ENCODE measurements around the gene HPCA.

HPCA gene

DNA sequence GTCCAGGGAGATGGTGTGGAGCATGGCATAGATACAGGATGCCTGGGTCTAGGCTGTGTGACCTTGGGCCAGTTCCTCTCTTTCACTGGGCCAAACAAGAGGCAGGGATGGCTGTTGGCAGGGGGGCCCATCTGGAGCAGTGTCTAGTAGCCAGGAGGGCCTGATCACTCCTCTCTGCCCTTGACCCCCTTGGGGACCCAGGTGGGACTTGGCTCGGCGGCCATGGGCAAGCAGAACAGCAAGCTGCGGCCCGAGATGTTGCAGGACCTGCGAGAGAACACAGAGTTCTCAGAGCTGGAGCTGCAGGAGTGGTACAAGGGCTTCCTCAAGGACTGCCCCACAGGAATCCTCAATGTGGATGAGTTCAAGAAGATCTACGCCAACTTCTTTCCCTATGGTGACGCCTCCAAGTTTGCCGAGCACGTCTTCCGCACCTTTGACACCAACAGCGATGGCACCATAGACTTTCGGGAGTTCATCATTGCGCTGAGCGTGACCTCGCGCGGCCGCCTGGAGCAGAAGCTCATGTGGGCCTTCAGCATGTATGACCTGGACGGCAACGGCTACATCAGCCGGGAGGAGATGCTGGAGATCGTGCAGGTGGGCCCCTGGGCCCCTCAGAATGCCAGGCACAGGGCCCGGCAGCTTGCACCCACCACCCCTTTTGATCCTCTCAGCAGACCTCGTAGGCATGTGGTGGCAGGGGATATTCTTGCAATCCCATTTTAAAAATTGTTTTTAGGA lies 2.6 kb downstream of the HPCA start:
- DNase-seq (ENCODE audit: extremely low read depth in 1 of 2, low read depth in 1 of 2) = no peak

DNA sequence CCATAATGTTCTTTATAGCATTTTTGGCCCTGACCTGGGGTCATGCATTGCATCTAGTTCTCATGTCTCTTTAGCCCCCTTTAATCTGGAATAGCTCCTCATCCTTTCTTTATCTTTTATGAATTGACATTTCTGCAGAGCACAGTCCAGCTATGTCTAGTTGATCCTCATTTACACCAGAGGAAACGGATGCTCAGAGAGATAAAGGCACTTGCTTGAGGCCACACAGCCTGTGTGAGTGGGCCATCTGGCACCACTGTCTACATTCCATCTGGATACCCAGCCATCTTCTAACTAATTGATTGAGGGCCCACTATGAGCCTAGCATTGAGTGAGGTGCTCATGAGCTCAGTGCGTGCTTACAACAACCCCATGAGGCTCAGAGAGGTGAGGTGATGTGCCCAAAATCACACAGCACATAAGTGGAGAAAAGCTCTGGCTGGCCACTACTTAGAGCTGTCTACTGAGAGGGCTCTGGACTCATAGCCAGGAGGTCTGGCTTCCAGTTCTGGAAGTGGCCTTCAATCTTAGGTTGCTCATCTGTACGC lies 3.5 kb downstream of the HPCA start:
- DNase-seq (ENCODE audit: extremely low read depth in 1 of 2, low read depth in 1 of 2) = no peak

DNA sequence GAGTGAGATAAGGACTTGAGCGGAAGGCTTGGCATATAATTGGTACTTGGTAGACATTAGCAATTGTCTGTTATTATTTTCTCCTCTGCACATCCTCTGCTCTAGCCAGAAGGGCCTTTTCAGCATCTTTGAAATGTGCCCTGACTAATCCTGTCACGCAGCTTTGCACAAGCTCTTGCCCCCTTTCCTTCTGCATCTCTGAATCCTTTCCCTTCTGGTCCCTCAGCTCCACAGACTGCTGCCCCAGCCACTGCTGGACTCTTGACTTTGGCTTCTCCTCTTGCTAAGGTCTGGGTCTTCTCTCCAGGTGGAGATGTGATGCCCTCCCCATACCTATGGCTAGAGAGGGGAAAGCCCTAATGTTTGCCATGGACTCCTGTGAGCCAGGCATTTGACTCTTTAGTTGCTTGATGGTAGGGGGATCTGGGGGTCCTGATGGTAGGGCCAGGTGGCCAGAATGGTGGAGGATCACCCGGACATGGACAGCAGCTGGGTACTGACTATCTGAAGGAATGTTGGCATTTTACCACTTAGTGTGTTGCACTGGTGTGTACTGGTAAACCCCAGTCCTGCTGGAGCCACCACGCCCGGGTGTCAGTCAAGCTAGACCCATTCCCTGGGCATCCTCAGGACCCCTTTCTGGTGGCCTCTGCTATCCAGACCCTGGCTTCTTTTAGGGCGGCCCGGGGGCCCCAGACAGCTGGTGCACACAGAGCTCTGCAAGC lies 4.4 kb downstream of the HPCA start:
- DNase-seq (ENCODE audit: extremely low read depth in 1 of 2, low read depth in 1 of 2) = no peak

DNA sequence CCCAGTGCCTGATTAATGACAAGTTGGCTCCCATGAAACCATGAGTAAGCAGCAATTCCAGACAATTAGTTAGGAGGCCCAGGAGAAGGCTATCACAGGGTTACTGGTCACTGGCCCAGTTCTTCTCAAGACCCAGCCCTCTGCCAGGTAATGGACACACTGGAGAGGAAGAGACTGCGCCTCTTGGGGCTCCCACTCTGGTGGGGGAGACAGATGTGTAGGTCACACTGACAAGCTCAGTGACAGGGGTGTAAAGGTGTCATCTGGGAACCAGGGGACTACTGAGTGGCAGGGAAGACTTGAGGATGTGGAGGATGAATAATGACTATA lies 4.9 kb downstream of the HPCA start:
- DNase-seq (ENCODE audit: extremely low read depth in 1 of 2, low read depth in 1 of 2) = no peak

DNA sequence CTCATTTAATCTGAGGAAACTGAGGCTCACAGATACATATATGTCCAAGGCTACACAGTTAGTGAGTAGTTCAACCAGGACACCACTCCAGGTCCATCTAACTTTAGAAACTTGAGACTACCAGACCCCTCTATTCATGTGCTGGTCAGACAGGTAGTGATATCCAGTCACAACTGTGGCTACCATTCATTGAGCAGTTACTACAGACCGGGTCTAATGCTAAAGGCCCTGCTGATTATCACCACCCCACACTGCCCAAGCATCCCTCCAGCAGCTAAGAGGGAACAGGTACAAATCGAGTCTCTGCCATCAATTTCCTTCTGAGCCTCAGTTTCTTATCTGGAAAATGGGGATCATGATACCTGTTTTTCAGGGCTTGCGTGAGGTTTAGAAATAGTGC lies 5.3 kb downstream of the HPCA start:
- DNase-seq (ENCODE audit: extremely low read depth in 1 of 2, low read depth in 1 of 2) = no peak

DNA sequence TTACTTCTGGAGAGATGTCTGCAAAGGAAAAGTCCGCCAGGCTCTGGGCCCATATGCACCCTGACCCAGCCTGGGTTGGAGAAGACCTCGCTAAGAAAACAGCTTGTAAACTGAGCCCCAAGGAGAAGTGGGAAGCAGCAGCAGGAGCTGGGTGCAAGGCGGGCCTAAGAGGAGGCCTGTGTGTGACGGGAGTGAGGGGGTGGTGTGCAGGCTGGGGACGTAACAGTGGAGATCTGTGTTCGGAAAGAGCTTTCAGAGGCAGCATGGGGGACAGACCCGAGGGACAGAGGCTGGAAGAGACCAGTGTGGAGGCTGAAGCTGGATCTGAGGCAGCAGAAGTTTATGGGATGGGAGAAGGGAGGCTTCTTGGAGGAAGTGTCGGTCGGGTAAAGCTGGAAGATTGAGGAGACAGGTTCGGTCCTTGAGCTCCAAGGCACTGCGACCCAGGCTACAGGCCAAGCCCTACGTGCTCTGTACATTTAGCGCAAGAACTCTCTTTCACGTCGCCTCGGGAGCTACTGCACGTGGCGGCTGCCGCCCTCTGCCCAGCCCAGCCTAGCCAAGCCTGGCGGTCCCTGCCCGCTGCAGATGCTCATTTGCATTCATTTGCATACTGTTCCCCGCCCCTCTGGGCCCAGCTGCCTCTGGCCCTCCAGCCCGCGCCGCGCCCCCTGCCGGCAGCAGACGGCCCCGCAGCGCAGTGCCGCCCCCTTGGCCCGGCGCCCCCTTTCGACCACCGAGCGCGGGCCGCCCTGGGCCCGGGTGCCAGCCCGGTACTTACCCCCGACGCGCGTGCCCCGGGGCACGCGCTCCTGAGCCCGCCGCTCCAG lies 6.3 kb downstream of the HPCA start:
- DNase-seq (ENCODE audit: extremely low read depth in 1 of 2, low read depth in 1 of 2) = no peak

DNA sequence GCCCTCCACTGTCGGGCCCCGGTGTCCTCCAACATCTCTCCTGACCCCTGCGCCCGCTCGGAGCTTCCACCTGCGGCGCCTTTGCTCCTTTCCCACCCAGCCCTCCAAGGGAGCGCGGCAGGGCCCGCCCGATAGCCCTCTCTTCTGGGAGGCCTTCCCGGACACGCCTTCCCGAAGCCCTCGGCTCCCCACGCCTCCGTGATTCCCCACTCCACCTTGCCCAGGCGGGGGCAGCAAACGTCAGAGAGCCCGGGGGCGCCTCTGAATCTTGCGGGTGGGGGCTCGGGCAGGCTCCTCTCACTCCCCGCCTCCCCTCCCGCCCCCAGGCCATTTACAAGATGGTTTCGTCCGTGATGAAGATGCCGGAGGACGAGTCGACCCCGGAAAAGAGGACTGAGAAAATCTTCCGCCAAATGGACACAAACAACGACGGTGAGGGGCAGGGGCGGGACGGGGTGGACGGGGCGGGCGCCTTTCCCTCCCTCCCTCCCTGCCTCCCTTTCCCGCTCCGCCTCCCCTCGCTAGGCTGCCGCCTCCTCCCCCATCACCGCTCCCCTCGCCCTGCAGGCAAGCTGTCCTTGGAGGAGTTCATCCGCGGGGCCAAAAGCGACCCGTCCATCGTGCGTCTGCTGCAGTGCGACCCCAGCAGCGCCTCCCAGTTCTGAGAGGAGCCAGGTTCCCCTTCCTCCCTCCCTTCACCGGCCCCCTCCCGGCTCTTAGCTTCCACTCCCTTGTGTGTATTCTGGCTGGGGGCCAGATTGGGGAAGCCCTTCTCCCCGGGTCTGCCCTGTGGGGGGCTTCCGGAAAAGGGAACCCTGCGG lies 7.1 kb downstream of the HPCA start:
- no peak for DNase-seq (ENCODE audit: extremely low read depth in 1 of 2, low read depth in 1 of 2)

DNA sequence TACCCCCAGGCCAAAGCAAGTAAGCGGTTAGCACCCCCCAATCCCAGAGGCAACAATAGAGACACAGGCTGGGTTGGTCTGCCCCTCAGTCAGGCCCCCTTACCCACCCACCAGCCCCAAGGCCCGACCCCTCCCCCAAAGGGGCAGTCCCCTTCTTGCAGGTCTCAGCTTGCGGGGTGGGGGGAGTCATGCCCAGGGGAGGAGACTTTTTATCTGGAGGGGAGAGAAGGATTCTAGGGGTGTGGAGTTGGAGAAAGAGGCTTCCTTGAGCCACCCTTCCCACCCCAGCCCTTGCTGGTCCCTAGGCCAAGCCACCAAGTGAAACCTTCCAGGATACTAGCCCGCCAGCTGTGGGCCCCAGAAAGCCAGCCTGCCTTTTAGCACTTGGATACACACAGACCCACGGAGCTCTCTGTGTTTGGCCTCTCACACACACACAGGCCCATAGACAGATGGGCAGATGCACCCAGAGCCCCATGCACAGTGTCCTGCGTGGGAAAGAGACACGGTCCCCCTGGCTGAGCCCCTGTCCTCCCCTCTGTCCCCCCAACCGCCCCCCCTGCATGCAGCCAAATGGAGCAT lies 7.8 kb downstream of the HPCA start:
- no peak for DNase-seq (ENCODE audit: extremely low read depth in 1 of 2, low read depth in 1 of 2)

DNA sequence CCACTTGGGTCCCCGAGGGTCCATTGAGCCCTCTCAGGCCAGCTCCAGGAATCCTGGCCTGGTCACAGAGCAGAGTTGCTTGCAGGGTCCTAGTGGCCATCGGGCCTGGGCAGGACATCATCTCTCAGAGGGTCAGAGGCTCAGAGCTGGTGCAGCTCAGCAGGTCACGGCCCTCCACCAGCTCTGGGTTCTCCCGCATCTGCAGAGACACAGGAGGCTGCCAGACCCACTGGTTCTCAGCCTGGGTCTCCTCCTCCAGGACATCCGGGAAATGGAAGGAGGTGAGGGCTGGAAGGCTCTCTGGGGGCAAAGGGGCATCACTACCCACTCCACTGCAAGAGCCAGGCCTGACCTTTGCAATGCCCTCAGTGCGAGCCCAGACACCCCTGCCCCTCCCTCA lies 8.4 kb downstream of the HPCA start:
- DNase-seq (ENCODE audit: extremely low read depth in 1 of 2, low read depth in 1 of 2) = no peak

DNA sequence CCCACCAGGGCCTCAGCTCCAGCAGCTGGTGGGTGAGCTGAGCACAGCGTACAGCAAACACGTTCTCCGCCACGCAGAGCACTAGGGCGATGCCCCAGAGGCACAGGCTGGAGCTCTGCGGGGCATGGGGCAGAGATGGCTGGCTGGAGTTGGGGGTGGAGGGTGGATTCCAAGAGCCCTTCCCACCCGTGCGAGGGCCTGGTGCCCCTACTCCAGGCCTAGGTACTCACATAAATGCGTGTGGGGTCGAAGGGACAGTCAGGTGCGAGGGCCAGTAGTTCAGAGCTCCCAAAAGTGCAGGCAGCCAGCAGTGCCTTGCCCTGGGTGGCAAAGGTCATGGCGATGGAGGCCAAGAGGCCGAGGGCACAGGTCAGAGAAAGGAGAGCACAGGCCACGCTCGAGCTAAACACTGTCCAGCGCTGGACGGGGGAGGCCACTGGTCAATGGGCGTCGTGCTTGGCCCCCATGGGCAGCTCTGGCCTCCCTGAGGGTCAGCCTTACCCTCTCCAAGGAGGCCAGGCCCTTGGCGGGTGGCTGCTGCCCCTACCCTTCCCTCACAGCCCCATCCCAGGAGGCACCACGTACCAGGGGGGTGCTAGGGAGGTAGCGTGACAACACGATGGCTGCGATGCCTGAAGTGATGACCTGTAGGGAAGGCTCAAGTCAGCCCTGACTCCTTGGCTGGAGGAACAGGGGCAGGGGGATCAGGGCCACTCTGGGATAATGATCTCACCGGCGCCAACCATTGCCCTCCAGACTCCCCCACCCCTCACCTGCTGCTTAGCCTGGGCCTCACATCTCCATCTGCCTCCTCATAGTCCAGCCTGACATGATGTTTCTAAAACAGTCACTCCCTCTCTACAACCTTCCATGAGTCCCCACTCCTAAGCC lies 9.3 kb downstream of the HPCA start:
- DNase-seq (ENCODE audit: extremely low read depth in 1 of 2, low read depth in 1 of 2) = no peak

DNA sequence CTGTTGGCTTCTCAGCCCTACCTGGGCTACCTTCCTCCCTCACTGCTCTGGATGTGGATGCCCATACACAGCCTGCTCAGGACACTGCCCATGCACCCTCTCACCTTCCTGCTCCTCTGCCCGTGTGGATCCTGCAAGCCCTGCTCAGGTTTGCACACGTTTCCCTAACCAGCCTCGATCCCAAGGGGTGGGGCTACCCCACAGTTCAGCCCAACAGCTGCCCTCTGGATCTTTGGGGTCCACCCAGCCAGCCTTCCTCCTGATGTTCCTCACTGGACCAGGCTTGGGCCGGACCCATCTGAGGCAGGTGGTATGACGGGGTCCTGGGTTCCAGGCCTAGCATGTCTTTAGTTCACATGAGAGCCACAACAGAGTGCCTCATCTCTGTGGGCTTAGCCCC lies 10.2 kb downstream of the HPCA start:
- no peak for DNase-seq (ENCODE audit: extremely low read depth in 1 of 2, low read depth in 1 of 2)

DNA sequence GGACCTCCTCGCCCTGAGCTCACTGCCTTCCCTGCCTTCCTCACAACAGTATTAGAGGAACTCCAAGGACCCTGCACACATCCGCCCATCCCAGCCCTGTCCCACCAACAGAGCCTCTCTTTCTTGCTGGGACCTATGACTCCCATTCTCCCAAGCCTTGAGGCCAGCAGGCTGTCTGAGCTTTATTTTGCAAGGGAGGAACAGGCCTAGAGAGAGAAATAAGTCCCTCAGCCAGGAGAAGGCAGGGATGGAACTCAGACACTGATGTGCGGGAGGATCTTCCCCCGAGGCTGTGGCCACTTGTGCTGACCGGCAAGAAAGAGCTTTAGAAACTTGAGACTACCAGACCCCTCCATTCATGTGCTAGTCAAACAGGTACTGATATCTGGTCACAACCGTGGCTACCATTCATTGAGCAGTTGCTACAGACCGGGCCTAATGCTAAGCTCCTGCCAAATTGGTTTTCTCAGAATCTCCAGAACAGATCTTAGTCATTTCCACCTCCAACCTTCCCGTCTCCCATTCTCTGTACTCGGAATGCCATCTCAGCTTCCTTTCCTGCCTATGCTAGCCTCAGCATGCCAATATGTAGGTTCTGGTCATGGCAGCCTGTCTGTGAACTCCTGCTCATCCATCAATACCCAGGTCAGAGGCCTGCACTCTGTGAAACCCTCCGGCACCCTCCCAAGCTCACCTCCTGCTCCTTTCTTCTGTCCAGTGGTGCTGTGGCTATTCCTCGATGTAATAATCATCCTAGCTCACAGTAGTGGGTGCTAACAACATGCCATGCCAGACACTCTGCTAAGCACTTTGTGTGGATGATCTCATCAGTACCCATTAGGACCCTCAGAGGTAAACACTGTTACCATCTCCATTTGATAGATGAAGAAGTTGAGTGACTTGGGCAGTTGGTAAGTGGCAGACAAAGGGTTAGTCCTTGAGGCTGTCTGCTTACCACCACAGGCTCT lies 11.1 kb downstream of the HPCA start:
- no peak for DNase-seq (ENCODE audit: extremely low read depth in 1 of 2, low read depth in 1 of 2)

DNA sequence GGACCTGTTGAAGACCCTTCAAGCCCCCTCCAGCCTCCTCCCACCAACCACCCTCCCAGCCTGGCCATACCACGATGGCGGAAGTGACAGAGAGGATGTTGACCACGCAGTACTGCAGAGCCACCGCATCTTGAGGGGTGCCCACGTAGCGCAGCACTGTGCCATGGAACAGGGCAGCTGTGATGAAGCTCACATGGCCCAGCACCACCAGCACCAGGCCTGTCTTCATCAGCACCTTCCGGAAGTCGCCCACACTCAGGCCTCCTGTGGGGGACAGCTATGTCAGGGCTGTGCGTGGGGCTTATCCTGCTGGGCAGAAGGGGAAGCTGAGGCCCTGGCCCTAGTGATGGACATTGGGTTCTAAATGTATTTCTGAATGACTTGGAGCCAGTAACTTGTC lies 11.8 kb downstream of the HPCA start:
- no peak for DNase-seq (ENCODE audit: extremely low read depth in 1 of 2, low read depth in 1 of 2)

DNA sequence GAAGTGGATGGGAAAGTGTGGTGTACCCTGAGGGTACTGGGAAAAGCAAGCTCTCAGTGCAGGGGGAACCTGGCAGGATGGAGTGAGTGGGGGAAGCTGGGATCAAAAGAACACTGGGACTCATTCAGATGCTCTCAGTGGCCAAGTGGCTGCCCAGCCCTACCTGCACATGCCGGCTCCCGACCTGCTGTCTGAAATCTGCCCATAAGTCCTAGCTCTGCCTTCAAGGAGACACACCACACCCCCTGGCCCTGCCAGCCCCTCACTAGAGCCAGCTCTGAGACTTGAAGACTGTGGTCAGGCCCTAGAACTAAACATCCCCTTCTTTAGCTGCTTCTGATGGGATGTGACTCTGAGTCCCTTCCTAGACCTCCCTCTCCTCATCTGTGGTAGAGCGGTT lies 12.7 kb downstream of the HPCA start:
- DNase-seq (ENCODE audit: extremely low read depth in 1 of 2, low read depth in 1 of 2) = no peak

DNA sequence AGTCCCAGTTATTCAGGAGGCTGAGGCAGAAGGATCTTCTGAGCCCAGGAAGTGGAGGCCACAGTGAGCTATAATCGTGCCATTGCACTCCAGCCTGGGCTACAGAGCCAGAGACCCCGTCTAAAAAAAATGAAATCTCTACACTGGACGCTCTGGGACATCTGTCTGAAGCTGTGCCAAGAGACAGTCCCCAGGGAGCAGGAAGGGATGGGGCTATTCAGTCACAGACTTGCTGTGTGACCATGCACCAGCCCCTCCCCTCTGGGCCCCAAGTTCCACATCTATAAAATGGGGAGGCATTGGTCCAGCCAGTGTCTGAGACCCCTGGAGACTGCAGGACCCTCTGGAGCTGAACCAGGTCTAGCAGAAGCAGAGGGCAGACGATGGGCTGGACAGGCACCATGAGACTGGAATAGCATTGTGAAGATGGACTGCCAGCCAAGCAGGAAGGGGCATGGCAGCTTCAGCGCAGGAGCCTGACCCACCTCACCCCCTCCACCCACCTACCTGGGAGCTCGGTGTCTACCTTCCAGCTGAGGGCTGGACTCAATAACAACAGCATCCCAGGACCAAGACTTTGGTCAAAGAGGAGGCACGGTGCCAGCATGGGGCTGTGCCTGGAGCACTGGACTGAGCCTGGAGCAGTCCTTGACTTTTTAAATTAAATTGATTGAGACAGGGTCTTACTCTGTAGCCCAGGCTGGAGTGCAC lies 13.4 kb downstream of the HPCA start:
- no peak for DNase-seq (ENCODE audit: extremely low read depth in 1 of 2, low read depth in 1 of 2)

DNA sequence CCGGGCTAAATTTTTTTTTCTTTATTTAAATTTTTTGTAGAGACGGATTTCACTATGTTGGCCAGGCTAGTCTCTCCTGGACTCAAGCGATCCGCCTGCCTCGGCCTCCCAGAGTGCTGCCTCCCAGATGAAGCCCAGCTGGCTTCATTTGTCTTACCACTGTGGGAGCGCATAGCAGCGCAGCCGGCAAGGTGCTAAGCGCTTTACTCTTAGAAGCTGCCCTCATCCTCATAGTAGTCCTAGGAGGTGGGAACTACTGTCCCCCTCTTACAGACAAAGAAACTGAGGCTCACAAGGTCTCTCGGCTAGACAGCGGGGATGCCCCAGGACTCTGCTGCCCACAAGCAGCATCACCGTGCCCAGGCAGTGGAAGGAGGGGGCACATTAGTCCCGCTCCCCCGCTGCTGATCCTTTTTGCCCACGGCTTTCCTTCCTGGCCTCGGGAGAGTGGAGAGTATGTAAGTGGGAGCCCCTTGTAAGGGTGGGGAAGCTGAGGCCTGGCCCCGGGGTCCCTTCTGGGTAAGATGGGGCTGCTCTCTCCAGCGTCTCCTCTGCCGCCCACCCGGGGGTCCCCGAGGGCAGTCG lies 14.2 kb downstream of the HPCA start:
- no peak for DNase-seq (ENCODE audit: extremely low read depth in 1 of 2, low read depth in 1 of 2)

Data from activated CD8-positive, alpha-beta memory T cell treated with anti-CD3 and anti-CD28 coated beads for 1 hour (primary cell).